K562 treated with DMSO at 1 percent for 4 hours (cell line): Measurements from ENCODE around the gene CARD9. TPM values are rescaled to one million over a fixed set of nuclear protein-coding genes. Genes with fewer than 3 reads are reported as not detected.

Experiments used
- total RNA-seq: library from RNA; unstranded; fragments of 300-600 nt; gene quantifications from 2 replicates; pipeline ENCODE4 v1.2.3, GENCODE V29; 2022; ENCODE audit not compliant: insufficient read depth

Gene CARD9
- total RNA-seq = 12.7 and 14.8 TPM in 2 replicates

GRCh38 chr9:136373300-136374182 lies at the start of gene CARD9:
CARD9 (minus strand) TSS chr9:136373669; CDS start chr9:136372078, 1,591 bp downstream.

GRCh38 chr9:136410500-136411287 lies 37.2 kb upstream of the CARD9 start, which contains the start of the genes ENTR1 and PMPCA:
ENTR1 (minus strand) TSS chr9:136410614; CDS start chr9:136410397, 217 bp downstream.
PMPCA (plus strand) TSS chr9:136410658; CDS start chr9:136410669, 11 bp downstream.

GRCh38 chr9:136400038-136400834 lies 26.8 kb upstream of the CARD9 start, which contains the start of gene SNAPC4:
SNAPC4 (minus strand) TSS chr9:136400170; CDS start chr9:136398428, 1,742 bp downstream.

GRCh38 chr9:136363106-136363948 lies 10.1 kb downstream of the CARD9 start, which contains the start of gene DNLZ:
DNLZ (minus strand) TSS chr9:136363744; CDS start chr9:136363714, 30 bp downstream.

GRCh38 chr9:136327304-136327974 lies 46.0 kb downstream of the CARD9 start, which contains the start of gene GPSM1:
GPSM1 (plus strand) TSS chr9:136327539; CDS start chr9:136327696, 157 bp downstream.

Other genes starting within 250 kb of the CARD9 start
- gene LHX3, start 168.5 kb downstream of the CARD9 start, total RNA-seq = 0.70 and 1.2 TPM in 2 replicates
- 20.5 and 22.8 TPM in 2 replicates for gene QSOX2, start 127.9 kb downstream of the CARD9 start, total RNA-seq
- gene CCDC187, start 69.6 kb downstream of the CARD9 start, total RNA-seq = not detected in 2 replicates
- gene GPSM1, start 46.1 kb downstream of the CARD9 start, total RNA-seq = 13.6 and 15.5 TPM in 2 replicates
- 17.5 and 29.7 TPM in 2 replicates for gene DNLZ, start 9.9 kb downstream of the CARD9 start, total RNA-seq
- gene SNAPC4, start 26.5 kb upstream of the CARD9 start, total RNA-seq = 6.6 and 8.4 TPM in 2 replicates
- 38.2 and 42.3 TPM in 2 replicates for gene ENTR1, start 36.9 kb upstream of the CARD9 start, total RNA-seq
- gene PMPCA, start 37.0 kb upstream of the CARD9 start, total RNA-seq = 56.2 and 60.7 TPM in 2 replicates
- 8.4 and 10.0 TPM in 2 replicates for gene INPP5E, start 66.2 kb upstream of the CARD9 start, total RNA-seq
- 47.5 and 60.7 TPM in 2 replicates for gene SEC16A, start 109.4 kb upstream of the CARD9 start, total RNA-seq
- 14.8 and 20.5 TPM in 2 replicates for gene NOTCH1, start 172.4 kb upstream of the CARD9 start, total RNA-seq